SH-SY5Y (cell line): ENCODE measurements around the gene PRAMEF12.

ENCODE experiments used
- GATA2 ChIP-seq: IDR thresholded peaks from 2 replicates; pipeline ENCODE4 v1.6.1; 2011; ENCODE audit warnings: mild to moderate bottlenecking, low read depth, low read length
- GATA3 ChIP-seq: IDR thresholded peaks from 2 replicates; pipeline ENCODE4 v1.6.1; 2011; ENCODE audit warnings: low read depth, mild to moderate bottlenecking, low read length, moderate library complexity

DNA sequence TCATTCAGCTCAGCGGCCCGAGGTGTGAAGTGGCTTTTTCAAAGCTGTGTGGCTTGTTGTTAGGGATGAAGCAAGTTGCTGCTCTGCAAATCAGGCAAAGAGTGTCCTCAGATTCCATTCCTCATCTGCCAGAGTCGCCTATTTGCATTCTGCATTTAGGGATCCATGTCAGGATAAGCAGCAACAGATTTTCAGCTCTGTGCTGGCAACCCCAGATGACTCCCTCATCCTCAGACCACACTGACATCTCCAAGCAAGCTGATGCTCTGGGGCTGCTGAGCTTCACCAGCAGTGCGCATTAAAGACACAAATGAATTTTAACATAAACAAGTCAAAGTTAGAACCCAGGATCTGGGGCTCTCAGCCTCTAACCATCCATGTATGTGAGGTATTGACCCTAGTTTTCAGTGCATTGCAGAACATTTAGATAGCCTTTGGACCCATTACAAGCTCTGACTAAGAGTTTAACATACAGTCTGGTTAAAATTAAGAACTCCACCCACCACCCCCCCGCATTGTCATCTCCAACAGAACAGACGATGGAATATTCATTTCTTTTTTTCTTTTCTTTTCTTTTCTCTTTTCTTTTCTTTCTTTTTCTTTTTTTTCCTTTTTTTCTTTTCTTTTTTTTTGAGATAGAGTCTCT, 16.6 kb upstream of the PRAMEF12 start:
- TF ChIP-seq GATA2, result no peak
- TF ChIP-seq GATA3, result no peak
